ENCODE measurements around the gene CLSTN2. TPM values are rescaled to one million over a fixed set of nuclear protein-coding genes. Genes with fewer than 3 reads are reported as not detected.

CLSTN2 gene
- total and polyA plus RNA-seq, 2 of the 4 experiments (the other 2 are of a cell fraction), result under 0.01 to 0.07 TPM

GRCh38 chr3:140424211-140424610, 489.2 kb downstream of the CLSTN2 start:
- Histone ChIP-seq H2AK9ac (replicated peaks; ENCODE audit: low read depth, low read length, poor library complexity) (peak overlapping the region; percentile 1), H4K91ac (ENCODE audit: insufficient read depth, low read depth, low read length) (no peak overlapping the region; the same call in 1 of the 2 replicates), H3K14ac (replicated peaks; ENCODE audit: low read depth, low read length) (no peak overlapping the region), H3K4ac (ENCODE audit: low read depth, low read length) (no peak overlapping the region), H3K36me3 (ENCODE audit: control insufficient read depth, insufficient read depth, low read length) (no peaks in the 10 kb centered on the region), H2BK15ac (ENCODE audit: low read depth, low read length) (no peak overlapping the region; the same call in 2 of the 3 replicates), H3K79me1 (ENCODE audit: low read depth in 1 of 2, low read length in 2 of 2) (no peaks in the 10 kb centered on the region), H4K20me1 (ENCODE audit: insufficient read depth, low read length) (no peaks in the 10 kb centered on the region), H4K8ac (ENCODE audit: low read depth in 2 of 2, low read length in 2 of 2) (peak overlapping the region in 1 of 2 experiments; percentile 65; a peak in 2 of 4 replicates), H4K5ac (ENCODE audit: low read depth, low read length) (peak overlapping the region; percentile 16; the same call in 1 of the 2 replicates), H3K18ac (ENCODE audit: low read depth, low read length) (peak overlapping the region; percentile 93), H3K4me2 (ENCODE audit: low read depth, low read length) (no peak overlapping the region), H2BK5ac (ENCODE audit: low read depth, low read length, poor library complexity, severe bottlenecking) (no peak overlapping the region), H3K9me3 (ENCODE audit: control insufficient read depth, insufficient read depth, low read length) (no peaks in the 10 kb centered on the region), H2BK120ac (ENCODE audit: low read depth, low read length) (0 out of 2 replicates have a peak overlapping the region, but pooled peaks have one; percentile 15), H3K27me3 (ENCODE audit: control insufficient read depth, insufficient read depth, low read length) (0 out of 2 replicates have a peak, but pooled peaks cover 1% of the 10 kb centered on the region), H2AK5ac (ENCODE audit: low read depth, low read length) (no peak overlapping the region), H3K9ac (ENCODE audit: low read depth, low read length) (no peak overlapping the region), H3K56ac (ENCODE audit: extremely low read depth, insufficient read depth, low read length) (no peak overlapping the region), H3K4me1 (ENCODE audit: control insufficient read depth, insufficient read depth, low read length) (no peaks in the 10 kb centered on the region; the same call in 1 of the 2 replicates), H3K9me1 (ENCODE audit: insufficient read depth, low read length) (no peaks in the 10 kb centered on the region), H2BK20ac (ENCODE audit: low read depth, low read length) (peak overlapping the region; percentile 14; the same call in 1 of the 2 replicates), H2AFZ (replicated peaks; ENCODE audit: low read length, poor library complexity) (no peak overlapping the region), H3K23ac (ENCODE audit: low read depth, low read length) (no peak overlapping the region), H3K4me3 (ENCODE audit: insufficient read depth, low read depth, low read length) (no peak overlapping the region), H3K27ac (ENCODE audit: insufficient read depth, low read length) (no peak overlapping the region)
- no peak for ATAC-seq (ENCODE audit: low read depth)
- intact Hi-C loops (cut with micrococcal nuclease), result no loop called here
- dilution Hi-C loops (cut with HindIII; ENCODE audit: low sequenced_read_pairs, unreplicated experiment), result no loop called here
- BruUV-seq (replicated peaks), result no TSS peak
- in situ Hi-C loops (cut with MboI; ENCODE audit: low sequenced_read_pairs), result no loop called here
- WGBS, 2 experiments (ENCODE audit: extremely low coverage in 2 of 2, insufficient read length in 1 of 2), result no CpG with 5 or more reads among the region's 1 CpG
- no peak for DNase-seq
- ChIA-PET CTCF (no interaction called here), POLR2A (ENCODE audit: unreplicated experiment) (no interaction called here)
- TF ChIP-seq NFE2L2 (IDR thresholded peaks at IDR 0.05; ENCODE audit: low read depth, low read length), result no peak
- TF ChIP-seq CEBPB (IDR thresholded peaks at IDR 0.05; ENCODE audit: low read depth, low read length), result no peak
- TF ChIP-seq MAFK (IDR thresholded peaks at IDR 0.05; ENCODE audit: low read depth, low read length), result no peak
- no peak for TF ChIP-seq RAD21 (IDR thresholded peaks at IDR 0.05; ENCODE audit: low read length)
- no peak for TF ChIP-seq SMC3 (IDR thresholded peaks at IDR 0.05; ENCODE audit: low read depth, low read length)
- no peak for TF ChIP-seq MXI1 (IDR thresholded peaks at IDR 0.05; ENCODE audit: borderline replicate concordance, low read depth, low read length)
- no peak for TF ChIP-seq ELK1 (IDR thresholded peaks at IDR 0.05; ENCODE audit: borderline replicate concordance, low read depth, low read length)
- no peak for TF ChIP-seq FOS (IDR thresholded peaks at IDR 0.05; ENCODE audit: low read depth, low read length)
- no peak for TF ChIP-seq RCOR1 (IDR thresholded peaks at IDR 0.05; ENCODE audit: insufficient replicate concordance, low read length)
- TF ChIP-seq RFX5 (IDR thresholded peaks at IDR 0.05; ENCODE audit: low read depth, low read length), result no peak
- TF ChIP-seq BHLHE40 (IDR thresholded peaks at IDR 0.05; ENCODE audit: low read depth, low read length), result no peak
- TF ChIP-seq USF2 (IDR thresholded peaks at IDR 0.05; ENCODE audit: low read depth, low read length), result no peak
- TF ChIP-seq MAZ (IDR thresholded peaks at IDR 0.05; ENCODE audit: borderline replicate concordance, low read depth, low read length), result no peak
- no peak for TF ChIP-seq CTCF (conservative IDR thresholded peaks at IDR 0.05; ENCODE audit: low read depth, low read length)
- no peak for TF ChIP-seq CHD1 (IDR thresholded peaks at IDR 0.05; ENCODE audit: low read depth, low read length)
- TF ChIP-seq POLR2A (IDR thresholded peaks at IDR 0.05; ENCODE audit: low read depth, low read length), result no peak

All from IMR-90 (cell line).